OCI-LY7 (cell line): ENCODE results near the gene PCDHGA5. TPM values are rescaled to one million over a fixed set of nuclear protein-coding genes. Genes with fewer than 3 reads are reported as not detected.
A peak's percentile ranks its signal among the peaks of the same experiment; 100 is the strongest.

ENCODE experiments used
- BruUV-seq: library from RNA; stranded (reverse); fragments of 400-500 nt; replicated peaks from 2 replicates; lab custom pipeline; 2021; lab: Mats Ljungman, UMichigan
- CTCF ChIA-PET: fragments of 300-600 bp; sonication (Branson Sonifier 250); formaldehyde crosslinking; loops from one replicate; lab custom pipeline; 2022; ENCODE audit warnings: antibody characterized with exemption; ENCODE audit not compliant: unreplicated experiment; lab: Charles Lee
- POLR2A ChIA-PET: fragments of 300-600 bp; sonication (Branson Sonifier 250); formaldehyde crosslinking; loops from one replicate; lab custom pipeline; 2022; ENCODE audit warnings: antibody characterized with exemption; lab: Charles Lee
- DNase-seq: peaks from one replicate; pipeline ENCODE4 v3.0.0-alpha.2; 2015; ENCODE audit warnings: low spot score
- H2AFZ ChIP-seq: fragments of 200-600 bp; sonication (generic), shearing (Covaris generic); 2 replicates; pipeline ENCODE4 v1.6.1; 2014; ENCODE audit warnings: mild to moderate bottlenecking, antibody characterized with exemption, low read length, moderate library complexity
- H3K27ac ChIP-seq: fragments of 200-600 bp; sonication (generic); 2 replicates; pipeline ENCODE4 v1.5.1; 2014; ENCODE audit warnings: mixed run types, low read depth, mild to moderate bottlenecking, moderate library complexity, low read length, inconsistent platforms; ENCODE audit not compliant: poor library complexity, severe bottlenecking
- H3K36me3 ChIP-seq: fragments of 200-600 bp; sonication (generic); 2 replicates; pipeline ENCODE4 v1.6.1; 2014; ENCODE audit warnings: mild to moderate bottlenecking, antibody characterized with exemption, low read length, moderate library complexity, mixed read lengths; ENCODE audit not compliant: insufficient read depth
- H3K4me1 ChIP-seq: fragments of 200-600 bp; sonication (generic); 2 replicates; pipeline ENCODE4 v1.5.1; 2014; ENCODE audit warnings: mild to moderate bottlenecking, low read length; ENCODE audit not compliant: insufficient read depth, poor library complexity, severe bottlenecking
- H3K4me2 ChIP-seq: fragments of 200-600 bp; sonication (generic); 2 replicates; pipeline ENCODE4 v1.6.1; 2014; ENCODE audit warnings: mild to moderate bottlenecking, low read length
- H3K4me3 ChIP-seq: fragments of 200-600 bp; sonication (generic); 2 replicates; pipeline ENCODE4 v1.5.1; 2014; ENCODE audit warnings: mild to moderate bottlenecking, low read depth, low read length; ENCODE audit not compliant: poor library complexity, severe bottlenecking
- H3K79me2 ChIP-seq: fragments of 200-600 bp; sonication (generic); 2 replicates; pipeline ENCODE4 v1.6.1; 2016; ENCODE audit warnings: low read depth, mild to moderate bottlenecking, low read length, moderate library complexity, mixed read lengths; ENCODE audit not compliant: insufficient read depth
- H3K9me2 ChIP-seq: fragments of 200-600 bp; sonication (generic); 2 replicates; pipeline ENCODE4 v1.6.1; 2016; ENCODE audit warnings: mild to moderate bottlenecking, low read length, mixed read lengths; ENCODE audit not compliant: insufficient read depth
- H3K9me3 ChIP-seq: fragments of 200-600 bp; sonication (generic); 2 replicates; pipeline ENCODE4 v1.6.1; 2014; ENCODE audit warnings: mild to moderate bottlenecking, mixed run types, low read length, mixed read lengths
- H4K20me1 ChIP-seq: fragments of 200-600 bp; sonication (generic); 2 replicates; pipeline ENCODE4 v1.6.1; 2014; ENCODE audit warnings: mild to moderate bottlenecking, antibody characterized with exemption, low read length, moderate library complexity, mixed read lengths; ENCODE audit not compliant: insufficient read depth
- EZH2phosphoT487 ChIP-seq: fragments of 200-600 bp; sonication (generic); IDR thresholded peaks from 2 replicates; pipeline ENCODE4 v1.6.1; 2018; ENCODE audit warnings: low read depth, borderline replicate concordance, mild to moderate bottlenecking, mixed run types, antibody characterized with exemption, low read length, moderate library complexity, mixed read lengths
- intact Hi-C: fragments of 100-400 bp; cut with micrococcal nuclease; formaldehyde crosslinking; loops from one replicate; pipeline ENCODE4 v1.10.0; 2022; ENCODE audit not compliant: unreplicated experiment
- total RNA-seq, 2 experiments: library from RNA; depleted of rRNA in 1 of 2; stranded (reverse); fragments of >200 nt in 1 of 2; shearing (Covaris generic) in 1 of 2; gene quantifications; 2 replicates each; pipeline ENCODE4 v1.2.3, GENCODE V29; 2014 to 2022
- TF ChIP-seq, protein P1 (sequence below): fragments of 200-600 bp; sonication (generic); conservative IDR thresholded peaks from 2 replicates; pipeline ENCODE4 v1.5.1; 2014; ENCODE audit warnings: mild to moderate bottlenecking, antibody characterized with exemption, low read length, moderate library complexity, mixed read lengths

The PCDHGA5 gene
- total RNA-seq, 2 experiments from 2014 or later, result 4.9 to 5.2 TPM

DNA sequence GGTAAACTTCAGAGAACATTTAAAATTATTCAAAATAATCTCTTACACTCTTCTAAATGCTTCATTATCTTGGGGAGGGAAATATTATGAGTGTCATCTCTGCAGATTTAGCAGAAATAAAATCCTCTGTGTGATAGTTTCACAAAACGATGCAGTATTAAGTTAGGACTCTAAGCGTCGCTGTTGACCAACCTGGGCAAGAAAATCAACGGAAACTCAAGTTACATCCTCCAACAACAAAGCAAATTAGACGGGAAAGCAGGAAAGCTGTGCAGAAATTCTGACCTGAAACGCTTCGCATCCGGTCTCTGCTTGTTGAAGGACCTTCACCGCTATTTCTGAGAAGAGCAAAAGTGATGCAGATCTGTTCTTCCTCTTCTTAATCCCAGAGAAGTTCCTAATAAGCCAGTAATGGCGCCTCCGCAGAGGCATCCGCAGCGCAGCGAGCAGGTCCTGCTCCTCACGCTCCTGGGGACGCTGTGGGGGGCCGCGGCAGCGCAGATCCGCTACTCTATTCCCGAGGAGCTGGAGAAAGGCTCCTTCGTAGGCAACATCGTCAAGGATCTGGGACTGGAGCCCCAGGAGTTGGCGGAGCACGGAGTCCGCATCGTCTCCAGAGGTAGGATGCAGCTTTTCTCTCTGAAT, 9.8 kb downstream of the PCDHGA5 start, which contains the start of gene PCDHGA6:
TSS of gene PCDHGA6 (plus strand) at position 219 of the 645 bp plus-strand sequence. CDS start at position 412, 193 bp downstream.
- H4K20me1 ChIP-seq, result no peaks in the 10 kb centered on the region
- TF ChIP-seq, protein P1, sequence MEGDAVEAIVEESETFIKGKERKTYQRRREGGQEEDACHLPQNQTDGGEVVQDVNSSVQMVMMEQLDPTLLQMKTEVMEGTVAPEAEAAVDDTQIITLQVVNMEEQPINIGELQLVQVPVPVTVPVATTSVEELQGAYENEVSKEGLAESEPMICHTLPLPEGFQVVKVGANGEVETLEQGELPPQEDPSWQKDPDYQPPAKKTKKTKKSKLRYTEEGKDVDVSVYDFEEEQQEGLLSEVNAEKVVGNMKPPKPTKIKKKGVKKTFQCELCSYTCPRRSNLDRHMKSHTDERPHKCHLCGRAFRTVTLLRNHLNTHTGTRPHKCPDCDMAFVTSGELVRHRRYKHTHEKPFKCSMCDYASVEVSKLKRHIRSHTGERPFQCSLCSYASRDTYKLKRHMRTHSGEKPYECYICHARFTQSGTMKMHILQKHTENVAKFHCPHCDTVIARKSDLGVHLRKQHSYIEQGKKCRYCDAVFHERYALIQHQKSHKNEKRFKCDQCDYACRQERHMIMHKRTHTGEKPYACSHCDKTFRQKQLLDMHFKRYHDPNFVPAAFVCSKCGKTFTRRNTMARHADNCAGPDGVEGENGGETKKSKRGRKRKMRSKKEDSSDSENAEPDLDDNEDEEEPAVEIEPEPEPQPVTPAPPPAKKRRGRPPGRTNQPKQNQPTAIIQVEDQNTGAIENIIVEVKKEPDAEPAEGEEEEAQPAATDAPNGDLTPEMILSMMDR, result peak; percentile 82
- TF ChIP-seq EZH2phosphoT487, result no peak
- H2AFZ ChIP-seq, result no peak within 1 kb of the TSS
- no peaks in the 10 kb centered on the region for H3K9me3 ChIP-seq
- no peaks in the 10 kb centered on the region for H3K79me2 ChIP-seq
- BruUV-seq, result no TSS peak
- H3K4me3 ChIP-seq, result no peak within 1 kb of the TSS
- CTCF ChIA-PET, result no interaction called here
- H3K9me2 ChIP-seq, result no peaks in the 10 kb centered on the region
- peaks cover 11% of the 10 kb centered on the region; the same call in 1 of the 2 replicates for H3K36me3 ChIP-seq
- peaks cover 12% of the 10 kb centered on the region for H3K4me1 ChIP-seq
- H3K4me2 ChIP-seq, result peak within 1 kb of the TSS; percentile 14; the same call in 1 of the 2 replicates
- POLR2A ChIA-PET, result interaction anchor here (1.1 kb wide), 1 partner anchor 32 kb away, joined by 3 read pairs; no protein-coding TSS in a partner anchor
- H3K27ac ChIP-seq, result no peak within 1 kb of the TSS
- intact Hi-C loops, result loop anchor here (5.0 kb wide), 1 partner anchor 184 kb away; no protein-coding TSS in a partner anchor
- peak; percentile 37 for DNase-seq

DNA sequence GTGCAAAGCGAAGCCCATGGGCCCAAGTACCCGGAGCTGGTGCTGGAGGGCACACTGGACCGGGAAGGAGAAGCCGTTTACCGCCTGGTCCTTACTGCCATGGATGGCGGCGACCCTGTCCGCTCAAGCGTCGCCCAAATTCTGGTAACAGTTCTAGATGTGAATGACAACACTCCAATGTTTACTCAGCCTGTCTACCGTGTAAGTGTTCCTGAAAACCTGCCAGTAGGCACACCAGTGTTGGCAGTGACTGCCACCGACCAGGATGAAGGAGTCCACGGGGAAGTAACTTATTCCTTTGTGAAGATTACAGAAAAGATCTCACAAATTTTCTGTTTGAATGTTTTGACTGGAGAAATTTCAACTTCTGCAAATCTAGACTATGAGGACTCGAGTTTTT, 10.7 kb downstream of the PCDHGA5 start:
- Histone ChIP-seq H3K79me2 (no peaks in the 10 kb centered on the region), H2AFZ (no peak overlapping the region), H3K4me2 (no peak overlapping the region), H3K4me1 (peaks cover 7% of the 10 kb centered on the region), H3K4me3 (no peak overlapping the region), H3K27ac (no peak overlapping the region), H3K9me3 (no peaks in the 10 kb centered on the region), H3K36me3 (peaks cover 11% of the 10 kb centered on the region; the same call in 1 of the 2 replicates), H3K9me2 (no peaks in the 10 kb centered on the region), H4K20me1 (no peaks in the 10 kb centered on the region)
- no TSS peak for BruUV-seq
- CTCF ChIA-PET, result no interaction called here
- POLR2A ChIA-PET, result interaction anchor here (0.6 kb wide), 1 partner anchor 322 kb away, joined by 3 read pairs; no protein-coding TSS in a partner anchor
- no peak for DNase-seq
- intact Hi-C loops, result loop anchor here (5.0 kb wide), 1 partner anchor 183 kb away; no protein-coding TSS in a partner anchor
- TF ChIP-seq EZH2phosphoT487, result no peak
- TF ChIP-seq, protein P1, result no peak
